Pancreas (tissue), 10 donors: ENCODE data around the gene FGF6. TPM values are rescaled to one million over a fixed set of nuclear protein-coding genes. Genes with fewer than 3 reads are reported as not detected.

Experiments
- ATAC-seq, 4 donors: fragments of 200-7000 bp; cut with Tn5 transposase; one replicate each; pipeline versions ENCODE4 v1.8.0 to v1.9.1; 2020; ENCODE audit warnings: mild to moderate bottlenecking in 4 of 4, moderate library complexity in 4 of 4
- DNase-seq, 6 donors: peaks; one replicate each; pipeline ENCODE4 v3.0.0-alpha.2; 2020
- FAIRE-seq: peaks from 2 replicates; lab custom pipeline; 2012; peaks lifted over from hg19 to GRCh38; lab: Jason Lieb, UNC
- H3K27ac ChIP-seq, 4 donors: fragments of 200-600 bp; sonication (generic); 1 replicate in 3 of 4; 2 replicates in 1 of 4; pipeline versions ENCODE4 v1.5.0 to v1.8.0; 2020
- H3K27me3 ChIP-seq, 4 donors: fragments of 200-600 bp; one replicate each; pipeline ENCODE4 v1.8.0; 2021
- H3K36me3 ChIP-seq, 3 donors: fragments of 200-600 bp; sonication (generic) in 1 of 3; one replicate each; pipeline versions ENCODE4 v1.5.0 to v1.8.0; 2020 to 2021
- H3K4me1 ChIP-seq, 3 donors: fragments of 200-600 bp; one replicate each; pipeline ENCODE4 v1.8.0; 2021
- H3K4me3 ChIP-seq, 4 donors: fragments of 200-600 bp; sonication (generic) in 2 of 4; one replicate each; pipeline versions ENCODE4 v1.5.0 to v1.8.0; 2020 to 2021
- H3K9me3 ChIP-seq, 4 donors: fragments of 200-600 bp; one replicate each; pipeline ENCODE4 v1.8.0; 2021
- CTCF ChIP-seq, 4 donors: fragments of 200-600 bp; sonication (generic) in 3 of 4; IDR thresholded peaks; one replicate each; pipeline versions ENCODE4 v1.5.0 to v1.8.0; 2021; ENCODE audit warnings: antibody characterized with exemption in 4 of 4
- WGBS, 2 donors: extraction: QIAGEN DNeasy Blood & Tissue Kit; methylation state at CpG; one replicate each; pipeline ENCODE4 v1.1.7; 2013; 5-methylcytosine and 5-hydroxymethylcytosine counted together
- intact Hi-C, 3 donors: fragments of 100-400 bp; cut with DNase I; formaldehyde crosslinking; loops; one replicate each; pipeline versions ENCODE4 v1.11.1 to v1.14.2; 2022
- polyA plus RNA-seq, 2 donors: library from polyadenylated mRNA; stranded (reverse); fragments of 200-250 nt; gene quantifications; one replicate each; pipeline ENCODE4 v1.2.3, GENCODE V29; 2013
- total RNA-seq, 6 donors: library from RNA; stranded (reverse); fragmentation: NEBNext Ultra II Directional in 4 of 6; extraction: Animal tissue kit (Norgen Biotek cat#: 25700) in 4 of 6; gene quantifications; one replicate each; pipeline versions ENCODE4 v1.2.1 to v1.2.4, GENCODE V29; 2021 to 2023
- donor health status: healthy with polysubstance abuse.
- donor health status: DM: no; HTN: no; CAD: no; lungs with moderate emphysema.
- donor health status: DM: no; HTN: no; CAD: no.
- donor health status: control.
- donor health status: control.
- donor health status: Bipolar disorder and iron deficiency.
- donor health status: DM: yes; HTN: yes; CAD: no.
- donor health status: DM: no; HTN: no; CAD: no.
- donor health status: DM: no; HTN: no; CAD: no.
- donor health status: DM: yes; HTN: yes; CAD: no.

FGF6 gene
- total and polyA plus RNA-seq, 8 donors = not detected

DNA sequence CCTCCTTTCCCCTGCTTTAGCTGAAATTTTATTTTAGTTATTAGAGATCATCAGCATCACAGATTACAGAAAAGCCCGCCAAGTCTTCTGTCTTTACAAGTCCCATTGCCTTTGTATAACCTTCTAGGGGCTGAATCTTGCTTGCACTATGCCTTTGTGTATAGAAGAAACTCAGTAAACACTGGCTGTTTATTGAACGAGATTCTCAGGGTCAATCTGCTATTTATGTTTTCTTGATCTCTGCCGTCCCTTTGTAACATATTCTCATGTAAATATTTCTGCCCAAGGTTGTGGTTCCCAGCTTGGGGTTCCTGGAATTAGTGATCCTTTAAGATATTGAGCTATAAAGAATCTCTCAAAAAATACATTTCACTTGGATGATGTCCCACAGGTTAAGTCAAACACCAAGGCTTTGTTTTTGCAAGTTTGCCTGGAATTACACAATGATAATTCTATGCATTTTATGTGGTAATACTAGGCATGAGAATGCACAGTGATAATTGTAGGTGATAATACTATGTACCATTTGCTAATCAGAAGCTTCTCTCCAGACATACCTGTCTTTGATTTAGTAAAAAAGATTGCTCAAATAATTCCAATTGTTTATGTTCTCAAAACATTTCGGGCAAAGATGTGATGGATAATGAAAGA is 40.6 kb upstream of the FGF6 start:
- intact Hi-C loops = no loop called here
- no peak for DNase-seq
- FAIRE-seq = no peak
- H3K27ac ChIP-seq = no peak overlapping the region
- no peak for TF ChIP-seq CTCF (IDR thresholded peaks at IDR 0.05)
- H3K36me3 ChIP-seq = no peaks in the 10 kb centered on the region
- no peaks in the 10 kb centered on the region for H3K4me1 ChIP-seq
- 39 to 49% methylated on average over 4 of the region's 4 CpGs for WGBS, 2 donors
- H3K9me3 ChIP-seq = no peaks in the 10 kb centered on the region
- ATAC-seq = peak in 1 of 4 donors; percentile 22
- no peaks in the 10 kb centered on the region for H3K27me3 ChIP-seq
- H3K4me3 ChIP-seq = no peak overlapping the region

DNA sequence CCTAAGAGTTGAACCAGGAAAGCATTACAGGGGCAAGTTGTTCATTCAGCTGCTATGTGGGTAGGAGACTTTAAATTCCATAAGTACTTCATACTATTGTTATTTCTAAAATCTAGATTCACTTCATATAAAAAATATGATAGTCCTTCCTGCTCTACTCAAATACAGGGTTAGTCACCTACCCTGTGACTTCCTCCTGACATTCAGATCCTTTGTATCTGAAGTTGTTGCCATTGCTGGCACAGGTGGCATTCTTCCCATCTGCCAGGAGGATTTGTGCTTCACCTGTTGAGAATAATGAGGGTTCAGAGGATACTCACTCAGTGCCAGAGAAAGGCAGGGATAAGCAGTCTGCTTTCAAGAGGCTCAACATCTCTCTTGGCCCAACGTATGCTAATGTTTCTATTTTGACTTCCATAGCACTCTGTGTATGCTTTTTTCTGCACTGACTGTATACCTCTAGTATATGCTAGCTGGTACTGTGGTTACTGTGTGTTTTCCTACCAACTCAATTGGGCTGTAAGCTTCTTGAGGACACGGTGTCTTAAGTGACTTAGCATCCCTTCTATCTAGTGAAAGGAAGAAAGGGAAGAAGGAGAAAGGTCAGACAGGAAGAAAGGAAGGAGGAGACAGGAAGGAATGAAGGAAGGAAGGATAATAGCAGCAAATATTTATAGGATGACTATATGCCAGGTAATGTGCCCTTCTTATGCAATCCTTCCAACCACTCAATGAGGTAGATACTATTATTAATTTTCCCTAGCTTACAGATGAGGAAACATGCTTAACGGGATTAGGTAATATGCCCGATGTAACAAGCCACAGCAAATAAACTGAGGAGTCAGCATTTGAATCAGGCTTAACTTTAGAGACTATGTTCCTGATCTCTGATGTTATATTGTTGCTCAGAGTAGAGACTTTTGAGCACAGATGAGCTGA is 38.5 kb upstream of the FGF6 start:
- Histone ChIP-seq H3K4me3 (no peak overlapping the region), H3K36me3 (no peaks in the 10 kb centered on the region), H3K27me3 (no peaks in the 10 kb centered on the region), H3K4me1 (no peaks in the 10 kb centered on the region), H3K27ac (no peak overlapping the region), H3K9me3 (no peaks in the 10 kb centered on the region)
- DNase-seq (peak in 3 of 6 donors; percentile 11 to 31 (median 15)), FAIRE-seq (no peak), ATAC-seq (peak; percentile 38 to 55 (median 42))
- TF ChIP-seq CTCF (IDR thresholded peaks at IDR 0.05) = no peak
- 73% methylated on average over 4 of the region's 4 CpGs for WGBS, 2 donors
- intact Hi-C loops = no loop called here

DNA sequence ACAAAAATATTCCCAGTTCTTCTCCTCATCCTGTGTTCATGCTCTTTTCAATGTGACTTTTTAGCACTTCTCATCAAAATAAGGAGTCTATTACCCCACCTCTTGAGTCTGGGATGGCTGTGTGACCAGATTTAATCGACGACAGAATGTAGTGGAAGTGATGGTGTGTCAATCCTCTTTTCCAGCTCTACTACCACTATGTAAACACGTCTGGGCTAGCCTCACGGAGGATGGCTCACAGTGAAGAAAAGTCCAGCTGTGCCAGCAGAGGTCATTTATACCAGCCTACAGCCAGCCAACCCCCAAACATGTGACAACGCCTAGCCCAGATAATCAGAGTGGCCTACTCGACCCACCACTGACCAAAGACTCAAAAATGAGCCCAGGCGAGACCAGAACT is 37.3 kb upstream of the FGF6 start:
- Histone ChIP-seq H3K9me3 (no peaks in the 10 kb centered on the region), H3K36me3 (no peaks in the 10 kb centered on the region), H3K27ac (no peak overlapping the region), H3K4me3 (no peak overlapping the region), H3K4me1 (no peaks in the 10 kb centered on the region), H3K27me3 (no peaks in the 10 kb centered on the region)
- TF ChIP-seq CTCF (IDR thresholded peaks at IDR 0.05) = no peak
- intact Hi-C loops = no loop called here
- ATAC-seq (no peak), FAIRE-seq (no peak), DNase-seq (no peak)
- 66 to 78% methylated on average over 7 of the region's 7 CpGs for WGBS, 2 donors

DNA sequence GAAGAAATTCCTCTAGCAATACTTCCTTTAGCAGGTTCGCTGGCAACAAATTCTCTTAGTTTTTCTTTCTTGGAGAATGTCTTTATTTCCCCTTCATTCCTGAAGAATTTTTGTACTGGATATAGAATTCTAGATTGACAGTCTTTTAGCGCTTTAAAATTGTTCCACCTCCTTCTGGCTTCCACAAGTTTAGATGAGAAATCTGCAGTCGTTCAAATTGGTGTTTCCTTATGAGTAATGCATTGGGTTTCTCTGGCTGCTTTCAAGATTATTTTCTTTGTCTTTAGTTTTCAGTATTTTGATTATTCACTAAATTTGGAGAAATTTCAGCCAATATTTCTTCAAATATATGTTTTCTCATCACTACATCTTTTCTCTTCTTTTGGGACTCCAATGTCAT is 33.3 kb upstream of the FGF6 start:
- Histone ChIP-seq H3K4me3 (no peak overlapping the region), H3K27ac (no peak overlapping the region), H3K36me3 (no peaks in the 10 kb centered on the region), H3K4me1 (no peaks in the 10 kb centered on the region), H3K27me3 (no peaks in the 10 kb centered on the region), H3K9me3 (no peaks in the 10 kb centered on the region)
- no peak for TF ChIP-seq CTCF (IDR thresholded peaks at IDR 0.05)
- intact Hi-C loops = no loop called here
- WGBS, 2 donors = 69 to 89% methylated on average over 3 of the region's 3 CpGs
- ATAC-seq (no peak), DNase-seq (no peak), FAIRE-seq (no peak)
